Stimulated activated CD8-positive, alpha-beta memory T cell treated with anti-CD3 and anti-CD28 coated beads, Interleukin-15, amount 100 ng/mL, for 4 hours (primary cell): Measurements from ENCODE around the gene PPP6C.
A peak's percentile ranks its signal among the peaks of the same experiment; 100 is the strongest.
"Not testable (repeated sequence)": the region's sequence is repeated elsewhere in the genome, so short reads cannot be mapped to it uniquely, and the experiment has no call there.

Experiments
- DNase-seq, 2 donors: peaks; one replicate each; pipeline ENCODE4 v3.0.0-alpha.2; 2020; ENCODE audit warnings: low read depth in 2 of 2

PPP6C gene

GRCh38 chr9:125183054-125183453 lies 6.5 kb downstream of the PPP6C start:
- DNase-seq, result no peak

- not testable (repeated sequence) for DNase-seq
Observed at GRCh38 chr9:125181756-125182155, 7.8 kb downstream of the PPP6C start.

- DNase-seq, result no peak
Observed at GRCh38 chr9:125180876-125181275, 8.7 kb downstream of the PPP6C start.

- DNase-seq, result not testable (repeated sequence)
Observed at GRCh38 chr9:125179776-125180175, 9.8 kb downstream of the PPP6C start.

GRCh38 chr9:125177888-125178287 lies 11.7 kb downstream of the PPP6C start:
- DNase-seq, result no peak

- no peak for DNase-seq
Observed at GRCh38 chr9:125176636-125177035, 13.0 kb downstream of the PPP6C start.

- DNase-seq, result no peak
Observed at GRCh38 chr9:125172031-125172755, 17.4 kb downstream of the PPP6C start.

- no peak for DNase-seq
Observed at GRCh38 chr9:125169895-125170294, 19.7 kb downstream of the PPP6C start.

- no peak for DNase-seq
Observed at GRCh38 chr9:125166762-125167161, 22.8 kb downstream of the PPP6C start.

- DNase-seq, result not testable (repeated sequence)
Observed at GRCh38 chr9:125162891-125163290, 26.7 kb downstream of the PPP6C start.

- DNase-seq, result no peak
Observed at GRCh38 chr9:125161284-125161918, 28.2 kb downstream of the PPP6C start.

- DNase-seq, result no peak
Observed at GRCh38 chr9:125160750-125161149, 28.9 kb downstream of the PPP6C start.

- no peak for DNase-seq
Observed at GRCh38 chr9:125156551-125156950, 33.1 kb downstream of the PPP6C start.

GRCh38 chr9:125153712-125154367 lies 35.8 kb downstream of the PPP6C start:
- no peak for DNase-seq

GRCh38 chr9:125151730-125152129 lies 37.9 kb downstream of the PPP6C start:
- no peak for DNase-seq

GRCh38 chr9:125150349-125151245 lies 39.0 kb downstream of the PPP6C start:
- DNase-seq, result no peak

- DNase-seq, result no peak
Observed at GRCh38 chr9:125147401-125147951, 42.1 kb downstream of the PPP6C start.

- no peak for DNase-seq
Observed at GRCh38 chr9:125146247-125146646, 43.4 kb downstream of the PPP6C start.

GRCh38 chr9:125145425-125145824 lies 44.2 kb downstream of the PPP6C start:
- DNase-seq, result no peak

GRCh38 chr9:125143377-125144090 lies 46.1 kb downstream of the PPP6C start, which contains the start of gene SCAI:
Gene SCAI, minus strand, starts transcription at chr9:125143528. Its CDS starts 91 bp downstream, at chr9:125143437.
- DNase-seq, result peak; percentile 94 to 99
